ENCODE results near the gene RTN4RL2. TPM values are rescaled to one million over a fixed set of nuclear protein-coding genes. Genes with fewer than 3 reads are reported as not detected.

The RTN4RL2 gene
- total RNA-seq, 1 experiment from 2014 or later, result 7.0 TPM

DNA sequence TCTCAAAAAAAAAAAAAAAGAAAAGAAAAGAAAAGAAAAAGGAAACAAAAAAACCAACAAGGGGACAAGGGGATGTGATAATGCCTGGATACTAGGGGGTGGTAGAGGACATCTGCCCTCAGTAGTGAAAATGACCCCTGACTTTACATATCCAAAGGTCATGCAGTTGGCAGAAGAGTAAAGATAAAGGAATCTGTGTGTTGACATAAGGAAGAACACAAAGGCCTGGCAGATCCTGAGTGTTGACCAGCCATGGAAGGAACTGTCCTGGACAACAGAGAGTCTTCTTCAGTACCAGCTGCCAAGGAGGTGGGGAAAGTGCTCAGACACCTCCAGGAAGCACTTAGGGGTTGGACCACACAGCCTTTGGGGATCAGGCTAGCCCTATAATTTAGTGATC lies 42.5 kb downstream of the RTN4RL2 start:
- no peaks in the 10 kb centered on the region for H3K79me1 ChIP-seq (ENCODE audit: insufficient read depth, low read depth, low read length, poor library complexity, severe bottlenecking)
- H2BK15ac ChIP-seq (ENCODE audit: low read depth, low read length), result no peak overlapping the region
- H3K23ac ChIP-seq (ENCODE audit: insufficient read length, low read depth, low read length), result no peak overlapping the region
- TF ChIP-seq, protein P1, sequence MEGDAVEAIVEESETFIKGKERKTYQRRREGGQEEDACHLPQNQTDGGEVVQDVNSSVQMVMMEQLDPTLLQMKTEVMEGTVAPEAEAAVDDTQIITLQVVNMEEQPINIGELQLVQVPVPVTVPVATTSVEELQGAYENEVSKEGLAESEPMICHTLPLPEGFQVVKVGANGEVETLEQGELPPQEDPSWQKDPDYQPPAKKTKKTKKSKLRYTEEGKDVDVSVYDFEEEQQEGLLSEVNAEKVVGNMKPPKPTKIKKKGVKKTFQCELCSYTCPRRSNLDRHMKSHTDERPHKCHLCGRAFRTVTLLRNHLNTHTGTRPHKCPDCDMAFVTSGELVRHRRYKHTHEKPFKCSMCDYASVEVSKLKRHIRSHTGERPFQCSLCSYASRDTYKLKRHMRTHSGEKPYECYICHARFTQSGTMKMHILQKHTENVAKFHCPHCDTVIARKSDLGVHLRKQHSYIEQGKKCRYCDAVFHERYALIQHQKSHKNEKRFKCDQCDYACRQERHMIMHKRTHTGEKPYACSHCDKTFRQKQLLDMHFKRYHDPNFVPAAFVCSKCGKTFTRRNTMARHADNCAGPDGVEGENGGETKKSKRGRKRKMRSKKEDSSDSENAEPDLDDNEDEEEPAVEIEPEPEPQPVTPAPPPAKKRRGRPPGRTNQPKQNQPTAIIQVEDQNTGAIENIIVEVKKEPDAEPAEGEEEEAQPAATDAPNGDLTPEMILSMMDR (conservative IDR thresholded peaks at IDR 0.05), result no peak
- H3K14ac ChIP-seq (ENCODE audit: insufficient read depth, low read length), result no peak overlapping the region
- no peak overlapping the region for H2BK120ac ChIP-seq (ENCODE audit: low read depth, low read length, poor library complexity, severe bottlenecking)
- no peaks in the 10 kb centered on the region for H3K27me3 ChIP-seq (ENCODE audit: insufficient read depth, low read length)
- H4K8ac ChIP-seq (replicated peaks; ENCODE audit: insufficient read length, low read depth, low read length), result no peak overlapping the region
- Mint-ChIP-seq H3K9me3 (no peaks in the 10 kb centered on the region), H3K27ac (peak overlapping the region in 1 of 3 experiments; percentile 32; a peak in 2 of 7 replicates), H3K4me3 (no peak overlapping the region), H3K4me1 (peaks cover 28 to 43% of the 10 kb centered on the region in 2 experiments), H3K36me3 (ENCODE audit: insufficient read depth in 1 of 3, low read depth in 3 of 3) (peaks cover 0 to 14% (median 12%) of the 10 kb centered on the region in 3 experiments; a peak in 4 of 7 replicates), H3K27me3 (ENCODE audit: low read depth) (no peaks in the 10 kb centered on the region; the same call in 1 of the 2 replicates)
- no peaks in the 10 kb centered on the region for H4K20me1 ChIP-seq (ENCODE audit: control insufficient read depth, insufficient read depth, insufficient read length)
- no peak overlapping the region for H3K9ac ChIP-seq (ENCODE audit: extremely low read depth, insufficient read length, low read length)
- H3T11ph ChIP-seq (ENCODE audit: low read length), result no peak overlapping the region
- no peak overlapping the region for H2BK5ac ChIP-seq (ENCODE audit: insufficient read length, low read length)
- no peak overlapping the region for H4K91ac ChIP-seq (ENCODE audit: insufficient read length, low read depth, low read length)
- H3K4ac ChIP-seq (ENCODE audit: low read depth, low read length), result no peak overlapping the region
- no peaks in the 10 kb centered on the region for H3K9me3 ChIP-seq (ENCODE audit: control insufficient read depth, low read depth, low read length)
- H3K79me2 ChIP-seq (ENCODE audit: insufficient read depth, low read length), result no peaks in the 10 kb centered on the region
- no peak overlapping the region for H4K5ac ChIP-seq (ENCODE audit: insufficient read length, low read depth, low read length)
- no peak overlapping the region for H2AK5ac ChIP-seq (ENCODE audit: insufficient read length, low read length)
- no peak overlapping the region for H3K27ac ChIP-seq (ENCODE audit: insufficient read length, low read depth, low read length)
- H3K4me1 ChIP-seq (ENCODE audit: insufficient read depth, low read length), result peaks cover 5% of the 10 kb centered on the region; the same call in 1 of the 2 replicates
- no peak overlapping the region for H3K4me2 ChIP-seq (ENCODE audit: insufficient read depth, insufficient read length, low read length)
- H2BK20ac ChIP-seq (ENCODE audit: low read depth, low read length, poor library complexity, severe bottlenecking), result no peak overlapping the region
- no peak overlapping the region for H2BK12ac ChIP-seq (ENCODE audit: insufficient read length, low read depth, low read length)
- no peak overlapping the region for H2AFZ ChIP-seq (ENCODE audit: low read length)
- no peak for DNase-seq
- no peaks in the 10 kb centered on the region for H3K23me2 ChIP-seq (ENCODE audit: insufficient read length, low read depth, low read length, poor library complexity, severe bottlenecking)
- H3K56ac ChIP-seq (ENCODE audit: insufficient read length, low read depth, low read length), result no peak overlapping the region
- H3K18ac ChIP-seq (ENCODE audit: insufficient read length, low read depth, low read length), result no peak overlapping the region
